HepG2 (cell line): ENCODE measurements around the gene FOXD2. TPM values are rescaled to one million over a fixed set of nuclear protein-coding genes. Genes with fewer than 3 reads are reported as not detected.

Source experiments
- AKNA ChIP-seq: sonication (generic); formaldehyde crosslinking; IDR thresholded peaks from 2 replicates; pipeline ENCODE4 v1.4.0; 2020; ENCODE audit warnings: missing genetic modification reagents, borderline replicate concordance
- ATF7 ChIP-seq, 2 experiments: fragments of 450-650 bp in 1 of 2; sonication (generic) in 1 of 2; formaldehyde crosslinking in 1 of 2; IDR thresholded peaks; 2 replicates each; pipeline versions ENCODE4 v1.4.0 to v1.6.1; 2016 to 2020; ENCODE audit warnings: antibody characterized with exemption in 1 of 2, mild to moderate bottlenecking in 1 of 2, missing genetic modification reagents in 1 of 2
- CREBL2 ChIP-seq: sonication (generic); formaldehyde crosslinking; IDR thresholded peaks from 2 replicates; pipeline ENCODE4 v1.8.1; 2023; ENCODE audit warnings: missing genetic modification reagents, mild to moderate bottlenecking, borderline replicate concordance
- EHMT2 ChIP-seq: fragments of 200-600 bp; sonication (generic); IDR thresholded peaks from 2 replicates; pipeline ENCODE4 v1.7.0; 2017; ENCODE audit warnings: antibody characterized with exemption, low read depth, low read length, borderline replicate concordance
- GTF2F1 ChIP-seq: fragments of 150-350 bp; IDR thresholded peaks from 2 replicates; pipeline ENCODE4 v1.6.1; 2014; ENCODE audit warnings: low read length
- HNRNPLL ChIP-seq: fragments of 200-400 bp; formaldehyde crosslinking; IDR thresholded peaks from 2 replicates; pipeline ENCODE4 v1.6.1; 2017; ENCODE audit warnings: mild to moderate bottlenecking, low read depth, low read length; ENCODE audit not compliant: poor library complexity, severe bottlenecking
- HOXA9 ChIP-seq: sonication (generic); formaldehyde crosslinking; IDR thresholded peaks from 2 replicates; pipeline ENCODE4 v1.8.1; 2022; ENCODE audit warnings: missing genetic modification reagents, mild to moderate bottlenecking, moderate library complexity, borderline replicate concordance
- KLF9 ChIP-seq: IDR thresholded peaks from 2 replicates; pipeline ENCODE4 v1.6.1; 2016; ENCODE audit warnings: low read depth
- POGZ ChIP-seq: sonication (generic); formaldehyde crosslinking; IDR thresholded peaks from 2 replicates; pipeline ENCODE4 v1.4.0; 2020; ENCODE audit warnings: mild to moderate bottlenecking, missing genetic modification reagents
- REL ChIP-seq: sonication (generic); formaldehyde crosslinking; conservative IDR thresholded peaks from 2 replicates; pipeline ENCODE4 v1.8.0; 2022; ENCODE audit warnings: mild to moderate bottlenecking, missing genetic modification reagents, moderate library complexity
- SP4 ChIP-seq: sonication (generic); formaldehyde crosslinking; IDR thresholded peaks from 2 replicates; pipeline ENCODE4 v1.8.1; 2023; ENCODE audit warnings: mild to moderate bottlenecking, missing genetic modification reagents
- SRSF1 ChIP-seq: fragments of 200-400 bp; formaldehyde crosslinking; optimal IDR thresholded peaks from 2 replicates; pipeline ENCODE3; 2017; ENCODE audit warnings: mild to moderate bottlenecking, low read depth, low read length, moderate library complexity
- TFDP2 ChIP-seq: sonication (generic); formaldehyde crosslinking; IDR thresholded peaks from 2 replicates; pipeline ENCODE4 v1.4.0; 2020; ENCODE audit warnings: missing genetic modification reagents
- THAP9 ChIP-seq: sonication (generic); formaldehyde crosslinking; IDR thresholded peaks from 2 replicates; pipeline ENCODE4; 2020; ENCODE audit warnings: missing genetic modification reagents, mild to moderate bottlenecking, borderline replicate concordance
- ZBTB7A ChIP-seq: sonication (generic); formaldehyde crosslinking; IDR thresholded peaks from 2 replicates; pipeline ENCODE4 v1.8.0; 2022; ENCODE audit warnings: mild to moderate bottlenecking, missing genetic modification reagents
- ZNF280B ChIP-seq: sonication (generic); formaldehyde crosslinking; IDR thresholded peaks from 2 replicates; pipeline ENCODE4 v1.5.0; 2020; ENCODE audit warnings: missing genetic modification reagents, mild to moderate bottlenecking, borderline replicate concordance
- ZNF589 ChIP-seq: sonication (generic); formaldehyde crosslinking; conservative IDR thresholded peaks from 2 replicates; pipeline ENCODE4 v1.8.0; 2022; ENCODE audit warnings: mild to moderate bottlenecking, moderate library complexity, missing genetic modification reagents
- ZSCAN29 ChIP-seq: sonication (generic); formaldehyde crosslinking; conservative IDR thresholded peaks from 2 replicates; pipeline ENCODE4 v1.4.0; 2020; ENCODE audit warnings: mild to moderate bottlenecking, missing genetic modification reagents
- polyA plus RNA-seq, 8 experiments: library from polyadenylated mRNA; depleted of rRNA in 3 of 8; stranded (reverse) in 7 of 8; unstranded in 1 of 8; fragments of >200 nt; fragmentation: Illumina TruSeq in 4 of 8; extraction: Trizol in 4 of 8; gene quantifications; 2 replicates each; pipeline versions ENCODE4 v1.2.1 to v1.2.3, GENCODE V29; 2011 to 2016; ENCODE audit warnings: low read depth in 4 of 8, missing spikeins in 1 of 8, mixed read lengths in 1 of 8; ENCODE audit not compliant: insufficient read depth in 1 of 8
- total RNA-seq, 5 experiments: library from RNA; depleted of rRNA; stranded (reverse); fragments of >200 nt; fragmentation: Illumina TruSeq; extraction: Trizol; gene quantifications; 2 replicates each; pipeline ENCODE4 v1.2.3, GENCODE V29; 2016; ENCODE audit warnings: low read depth in 1 of 5

The FOXD2 gene
- total and polyA plus RNA-seq, 2 of the 13 experiments (the other 11 are each of a cell fraction or from before 2014, with no cell fraction given): 0.01 to 0.09 TPM

DNA sequence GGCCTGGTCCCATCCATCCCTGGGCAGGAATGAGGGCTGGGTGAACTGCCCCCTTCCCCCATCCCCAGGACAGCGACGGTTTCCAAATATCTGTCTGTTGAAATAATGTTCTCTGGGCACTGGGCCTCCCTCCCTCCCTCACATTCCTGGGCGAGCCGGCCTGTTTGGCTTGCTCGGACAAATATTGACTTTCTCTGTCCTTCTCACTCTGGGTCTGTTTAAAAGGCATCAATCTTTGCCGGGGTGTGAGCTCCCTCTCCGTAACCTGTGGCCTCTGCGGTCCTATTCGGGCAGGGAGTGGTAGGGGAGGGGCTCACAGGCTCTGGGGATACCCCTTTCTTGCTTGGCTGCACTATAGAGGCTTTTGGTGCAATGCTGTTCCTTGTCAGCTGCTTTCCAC lies 40.2 kb downstream of the FOXD2 start (continued):
- TF ChIP-seq ZBTB7A (CRISPR knock-in tag): no peak
- TF ChIP-seq ATF7 (IDR thresholded peaks at IDR 0.05): no peak
- no peak; the same call in 1 of the 2 replicates for TF ChIP-seq ATF7 (CRISPR knock-in tag; IDR thresholded peaks at IDR 0.05)
- peak; percentile 84; the same call in 1 of the 2 replicates for TF ChIP-seq ZSCAN29 (CRISPR knock-in tag)
- TF ChIP-seq TFDP2: peak; percentile 40; the same call in 1 of the 2 replicates
- TF ChIP-seq HNRNPLL: no peak
- TF ChIP-seq SRSF1: no peak
- TF ChIP-seq EHMT2: no peak
- TF ChIP-seq CREBL2 (CRISPR knock-in tag): no peak
- TF ChIP-seq AKNA (CRISPR knock-in tag): no peak
- TF ChIP-seq THAP9: peak; percentile 57; the same call in 1 of the 2 replicates
- TF ChIP-seq REL (CRISPR knock-in tag): no peak
- no peak for TF ChIP-seq KLF9 (CRISPR knock-in tag)
- no peak for TF ChIP-seq GTF2F1
- TF ChIP-seq SP4: 0 out of 2 replicates have a peak, but pooled peaks have one; percentile 53
- TF ChIP-seq POGZ: no peak
- TF ChIP-seq HOXA9 (CRISPR knock-in tag): peak; percentile 48; the same call in 1 of the 2 replicates
- TF ChIP-seq ZNF280B (CRISPR knock-in tag): 0 out of 2 replicates have a peak, but pooled peaks have one; percentile 50
- TF ChIP-seq ZNF589: no peak
